Mucosa of descending colon (tissue), 3 donors: Measurements from ENCODE around the gene RALGPS2. TPM values are rescaled to one million over a fixed set of nuclear protein-coding genes. Genes with fewer than 3 reads are reported as not detected.
"Not testable (repeated sequence)": the region's sequence is repeated elsewhere in the genome, so short reads cannot be mapped to it uniquely, and the experiment has no call there.

Experiments used
- ATAC-seq: fragments of 200-7000 bp; cut with Tn5 transposase; one replicate; pipeline ENCODE4 v1.9.1; 2020; ENCODE audit warnings: mild to moderate bottlenecking, moderate library complexity
- DNase-seq, 3 donors: peaks; one replicate each; pipeline ENCODE4 v3.0.0-alpha.2; 2020
- H3K36me3 ChIP-seq: fragments of 200-600 bp; one replicate; pipeline ENCODE4 v1.8.0; 2021; ENCODE audit warnings: low read depth, mild to moderate bottlenecking
- H3K4me1 ChIP-seq: fragments of 200-600 bp; one replicate; pipeline ENCODE4 v1.8.0; 2021; ENCODE audit warnings: low read depth, mild to moderate bottlenecking
- H3K4me3 ChIP-seq: fragments of 200-600 bp; one replicate; pipeline ENCODE4 v1.8.0; 2021; ENCODE audit warnings: mild to moderate bottlenecking
- H3K9me3 ChIP-seq: fragments of 200-600 bp; one replicate; pipeline ENCODE4 v1.8.0; 2021; ENCODE audit warnings: mild to moderate bottlenecking
- intact Hi-C, 2 donors: fragments of 100-400 bp; cut with DNase I in 1 of 2; cut with micrococcal nuclease in 1 of 2; formaldehyde crosslinking; loops; one replicate each; pipeline versions ENCODE4 v1.11.0 to v1.11.1; 2022; cut with DNase I, micrococcal nuclease
- total RNA-seq, 3 donors: library from RNA; stranded (reverse); fragmentation: NEBNext Ultra II Directional in 2 of 3; extraction: Animal tissue kit (Norgen Biotek cat#: 25700) in 2 of 3; gene quantifications; one replicate each; pipeline versions ENCODE4 v1.2.1 to v1.2.4, GENCODE V29; 2021 to 2023
- TF ChIP-seq, protein P1 (sequence below): fragments of 200-600 bp; IDR thresholded peaks from one replicate; pipeline ENCODE4 v1.8.0; 2022; ENCODE audit warnings: antibody characterized with exemption, mild to moderate bottlenecking
- donor health status: DM: no; HTN: no; CAD: no; lungs with moderate emphysema.
- donor health status: DM: no; HTN: no; CAD: no.
- donor health status: DM: no; HTN: yes; CAD: no.

Gene RALGPS2
- total RNA-seq, 3 donors from 2014 or later: 25.9 to 49.9 (median 36.4) TPM

DNA sequence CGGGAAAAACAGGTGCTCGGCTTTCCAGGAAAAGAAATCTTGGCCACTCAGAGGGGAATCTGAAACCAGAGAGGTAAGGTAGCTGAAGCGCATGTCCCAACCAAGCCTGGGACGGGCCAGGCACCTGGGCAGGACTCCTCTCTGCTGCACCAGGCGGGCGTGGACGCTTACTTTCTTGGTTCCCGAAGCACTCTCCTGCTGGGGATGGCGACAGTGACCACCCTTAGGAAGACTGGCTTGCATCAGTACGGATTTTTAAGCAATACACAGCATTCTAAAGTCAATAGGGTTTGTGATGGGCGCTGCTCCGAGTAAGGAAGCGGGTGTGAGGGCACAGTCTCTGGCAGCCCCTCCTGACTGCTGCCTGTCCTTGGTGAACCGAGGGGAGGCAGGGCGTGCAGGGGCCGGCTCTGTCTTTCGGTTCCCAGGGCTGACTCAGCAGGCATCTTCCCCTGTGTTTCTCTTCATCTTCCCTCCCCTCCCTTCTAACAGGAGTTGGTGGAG is 220.8 kb downstream of the RALGPS2 start:
- TF ChIP-seq, protein P1, sequence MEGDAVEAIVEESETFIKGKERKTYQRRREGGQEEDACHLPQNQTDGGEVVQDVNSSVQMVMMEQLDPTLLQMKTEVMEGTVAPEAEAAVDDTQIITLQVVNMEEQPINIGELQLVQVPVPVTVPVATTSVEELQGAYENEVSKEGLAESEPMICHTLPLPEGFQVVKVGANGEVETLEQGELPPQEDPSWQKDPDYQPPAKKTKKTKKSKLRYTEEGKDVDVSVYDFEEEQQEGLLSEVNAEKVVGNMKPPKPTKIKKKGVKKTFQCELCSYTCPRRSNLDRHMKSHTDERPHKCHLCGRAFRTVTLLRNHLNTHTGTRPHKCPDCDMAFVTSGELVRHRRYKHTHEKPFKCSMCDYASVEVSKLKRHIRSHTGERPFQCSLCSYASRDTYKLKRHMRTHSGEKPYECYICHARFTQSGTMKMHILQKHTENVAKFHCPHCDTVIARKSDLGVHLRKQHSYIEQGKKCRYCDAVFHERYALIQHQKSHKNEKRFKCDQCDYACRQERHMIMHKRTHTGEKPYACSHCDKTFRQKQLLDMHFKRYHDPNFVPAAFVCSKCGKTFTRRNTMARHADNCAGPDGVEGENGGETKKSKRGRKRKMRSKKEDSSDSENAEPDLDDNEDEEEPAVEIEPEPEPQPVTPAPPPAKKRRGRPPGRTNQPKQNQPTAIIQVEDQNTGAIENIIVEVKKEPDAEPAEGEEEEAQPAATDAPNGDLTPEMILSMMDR: no peak
- H3K4me3 ChIP-seq: no peak overlapping the region
- no peak for DNase-seq
- ATAC-seq: no peak
- H3K9me3 ChIP-seq: no peaks in the 10 kb centered on the region
- no peaks in the 10 kb centered on the region for H3K36me3 ChIP-seq
- no peaks in the 10 kb centered on the region for H3K4me1 ChIP-seq
- intact Hi-C loops: no loop called here

DNA sequence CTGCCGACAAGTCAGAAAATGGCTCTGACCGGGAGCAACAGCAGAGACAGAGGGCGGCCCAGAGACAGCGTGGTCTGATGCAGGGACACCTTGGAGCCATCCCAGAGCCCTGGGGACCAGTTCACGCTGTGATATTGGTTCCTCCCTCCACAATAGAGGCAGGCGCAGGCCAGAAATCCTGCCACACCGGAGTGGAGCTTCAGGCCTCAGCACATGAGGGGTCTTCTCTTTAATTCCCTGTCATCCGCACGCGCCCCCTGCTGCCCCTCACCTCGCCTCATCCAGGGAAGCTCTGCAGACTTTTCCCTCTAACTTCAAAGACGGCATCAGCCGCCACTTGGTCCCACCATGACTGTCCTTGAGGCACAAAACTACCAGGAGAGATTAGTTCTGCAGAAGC is 221.4 kb downstream of the RALGPS2 start:
- no peaks in the 10 kb centered on the region for H3K36me3 ChIP-seq
- H3K4me3 ChIP-seq: no peak overlapping the region
- intact Hi-C loops: no loop called here
- DNase-seq (no peak), ATAC-seq (no peak)
- no peaks in the 10 kb centered on the region for H3K9me3 ChIP-seq
- TF ChIP-seq, protein P1: no peak
- no peaks in the 10 kb centered on the region for H3K4me1 ChIP-seq

DNA sequence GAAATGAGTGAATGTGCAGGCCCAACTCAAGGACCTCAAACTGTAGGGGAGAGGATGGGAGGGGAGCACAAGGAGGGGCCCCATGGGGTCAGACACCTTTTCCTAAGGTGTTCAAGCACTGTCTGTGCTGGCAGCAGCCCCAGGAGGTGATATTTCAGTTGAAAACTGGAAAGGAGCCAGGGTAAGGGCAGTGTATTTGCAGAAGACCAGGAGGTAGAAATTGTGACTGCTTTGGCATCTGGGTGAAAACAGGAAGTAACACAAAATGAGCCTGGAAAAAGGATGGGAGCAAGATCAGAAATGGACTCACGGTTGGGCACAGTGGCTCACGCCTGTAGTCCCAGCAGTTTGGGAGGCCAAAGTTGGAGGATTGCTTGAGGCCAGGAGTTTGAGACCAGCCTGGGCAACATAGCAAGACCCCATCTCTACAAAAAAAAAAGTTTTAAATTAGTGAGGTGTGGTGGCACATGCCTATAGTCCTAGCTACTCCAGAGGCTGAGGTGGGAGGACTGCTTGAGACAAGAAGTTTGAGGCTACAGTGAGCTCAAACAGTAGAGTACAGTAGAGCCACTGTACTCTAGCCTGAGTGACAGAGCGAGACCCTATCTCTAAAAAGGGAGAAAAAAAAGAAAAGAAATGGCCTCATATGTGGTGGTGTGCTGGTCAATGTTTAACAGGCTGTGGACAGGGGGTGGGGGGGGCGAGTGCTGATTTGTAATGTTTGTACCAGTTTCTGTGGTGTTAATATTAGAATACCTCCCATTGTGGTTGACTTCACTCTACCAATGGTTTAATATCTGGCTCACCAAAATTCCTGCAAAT is 222.0 kb downstream of the RALGPS2 start:
- Histone ChIP-seq H3K4me3 (no peak overlapping the region), H3K36me3 (no peaks in the 10 kb centered on the region), H3K9me3 (no peaks in the 10 kb centered on the region), H3K4me1 (no peaks in the 10 kb centered on the region)
- ATAC-seq (peak; percentile 10), DNase-seq (no peak)
- TF ChIP-seq, protein P1: no peak
- intact Hi-C loops: no loop called here

DNA sequence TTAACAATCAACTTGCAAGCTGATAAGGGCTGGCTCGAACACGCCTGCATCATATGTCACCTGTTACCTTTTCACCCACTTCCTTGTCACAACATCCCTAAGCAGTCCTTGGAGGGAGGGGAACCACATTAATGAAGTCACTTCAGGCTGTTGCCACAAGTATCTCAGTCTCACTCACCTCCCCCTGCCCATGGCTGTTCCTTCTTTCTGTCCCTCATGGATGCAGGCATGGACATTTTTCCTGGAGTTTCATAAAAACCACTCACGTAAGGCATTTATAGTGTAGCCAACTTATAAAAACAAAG is 222.6 kb downstream of the RALGPS2 start:
- H3K4me1 ChIP-seq: no peaks in the 10 kb centered on the region
- H3K4me3 ChIP-seq: no peak overlapping the region
- intact Hi-C loops: no loop called here
- ATAC-seq (peak; percentile 14), DNase-seq (no peak)
- no peaks in the 10 kb centered on the region for H3K36me3 ChIP-seq
- TF ChIP-seq, protein P1: no peak
- H3K9me3 ChIP-seq: no peaks in the 10 kb centered on the region

DNA sequence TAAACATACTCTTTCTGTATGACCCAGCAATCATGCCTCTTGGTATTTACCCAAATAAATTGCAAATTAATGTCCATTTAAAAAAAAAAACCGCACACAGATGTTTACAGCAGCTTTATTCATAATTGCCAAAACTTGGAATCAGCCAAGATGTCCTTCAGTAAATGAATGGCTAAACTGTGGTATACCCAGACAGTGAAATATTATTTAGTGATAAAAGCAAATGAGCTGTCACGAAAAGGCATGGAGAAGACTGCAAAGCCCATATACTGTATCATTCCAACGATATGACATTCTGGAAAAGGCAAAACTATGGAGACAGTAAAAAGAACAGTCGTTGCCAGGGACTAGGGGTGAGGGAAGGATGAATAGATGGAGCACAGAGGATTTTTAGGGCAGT is 223.6 kb downstream of the RALGPS2 start:
- Histone ChIP-seq H3K4me3 (no peak overlapping the region), H3K4me1 (no peaks in the 10 kb centered on the region), H3K36me3 (no peaks in the 10 kb centered on the region), H3K9me3 (no peaks in the 10 kb centered on the region)
- ATAC-seq (no peak), DNase-seq (no peak)
- intact Hi-C loops: no loop called here
- TF ChIP-seq, protein P1: no peak

DNA sequence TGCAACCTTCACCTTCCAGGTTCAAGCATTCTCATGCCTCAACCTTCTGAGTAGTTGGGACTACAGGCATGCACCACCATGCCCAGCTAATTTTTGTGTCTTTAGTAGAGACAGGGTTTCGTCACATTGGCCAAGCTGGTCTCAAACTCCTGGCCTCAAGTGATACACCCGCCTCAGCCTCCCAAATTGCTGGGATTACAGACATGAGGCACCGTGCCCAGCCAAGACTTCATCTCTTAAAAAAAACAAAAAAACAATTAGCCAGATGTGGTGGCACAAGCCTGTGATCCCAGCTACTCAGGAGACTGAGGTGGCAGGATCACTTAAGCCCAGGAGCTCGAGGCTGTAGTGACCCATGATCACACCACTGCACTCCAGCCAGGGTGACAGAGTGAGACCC is 224.8 kb downstream of the RALGPS2 start:
- ATAC-seq, H3K4me1 ChIP-seq, DNase-seq, H3K36me3 ChIP-seq, H3K4me3 ChIP-seq, intact Hi-C loops, H3K9me3 ChIP-seq: not testable (repeated sequence)
